ENCODE measurements around the gene COLEC11.
"Not testable (repeated sequence)": the region's sequence is repeated elsewhere in the genome, so short reads cannot be mapped to it uniquely, and the experiment has no call there.

Gene COLEC11

DNA sequence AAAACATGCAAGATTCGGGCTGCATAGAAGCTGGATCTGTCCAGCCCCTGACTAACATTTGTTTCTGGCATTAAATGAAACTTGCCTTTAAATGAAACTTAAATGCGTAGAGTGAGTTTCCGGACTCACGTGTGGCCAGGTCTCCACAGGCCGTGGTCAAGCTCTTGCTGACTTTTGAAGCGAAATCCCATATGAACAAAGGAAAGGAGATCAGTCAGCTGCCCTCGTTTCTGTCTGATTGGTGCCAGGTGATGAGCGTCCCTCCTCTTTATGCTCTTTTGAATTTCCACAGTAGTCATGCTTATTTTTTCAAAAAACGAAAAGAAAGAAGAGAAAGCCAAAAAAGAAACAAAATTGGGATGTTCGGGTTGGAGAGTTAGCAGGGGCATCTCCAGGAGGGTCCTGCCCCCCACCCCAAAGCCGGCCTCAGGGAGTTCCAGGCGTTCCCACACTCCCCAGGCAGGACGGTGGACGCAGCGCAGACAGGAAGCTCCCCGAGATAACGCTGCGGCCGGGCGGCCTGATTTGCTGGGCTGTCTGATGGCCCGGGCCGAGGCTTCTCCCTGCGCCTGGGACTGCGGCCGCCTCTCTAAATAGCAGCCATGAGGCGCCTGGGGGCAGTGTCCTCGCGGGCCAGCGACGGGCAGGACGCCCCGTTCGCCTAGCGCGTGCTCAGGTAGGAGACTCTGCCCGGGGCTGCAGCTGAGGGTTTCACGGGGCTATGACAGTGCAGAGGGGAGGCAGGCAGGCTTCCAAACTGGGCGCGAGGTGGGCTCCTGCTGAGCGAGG lies at the start of gene COLEC11:
Gene COLEC11 (plus strand): TSS at position 620 of the 789 bp plus-strand sequence. CDS start 9,229 bp downstream, outside the sequence.
- DNase-seq, result no peak

DNA sequence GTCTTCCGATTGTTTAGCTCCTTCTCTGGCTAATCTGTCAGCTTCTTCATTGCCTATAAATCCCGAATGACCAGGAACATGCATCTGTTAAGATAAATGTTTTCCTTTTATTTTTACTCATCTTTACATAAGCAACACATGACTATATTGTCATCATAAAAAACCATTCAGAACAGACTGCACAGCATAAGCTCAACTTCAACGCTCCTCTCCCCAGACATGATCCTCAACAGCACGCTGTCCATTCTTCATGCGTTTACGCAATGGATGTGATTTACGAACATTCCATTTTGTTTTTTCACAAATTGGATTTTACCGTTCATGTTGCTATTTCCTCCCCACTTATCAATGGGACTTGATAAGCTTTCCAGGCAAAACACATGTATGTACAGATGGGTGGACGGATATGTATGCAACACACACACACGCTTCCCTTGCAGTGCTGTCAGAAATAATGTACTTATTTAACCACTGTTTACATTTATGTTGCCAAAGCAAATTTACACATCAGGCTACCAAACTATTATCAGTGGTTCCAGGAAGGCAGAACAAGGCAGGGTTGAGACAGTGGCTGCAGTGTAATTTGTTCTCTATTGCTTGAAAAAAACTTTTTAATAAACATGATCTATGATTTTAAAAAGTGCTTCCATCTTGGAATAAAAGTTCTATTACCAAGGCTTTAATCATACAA lies 49.0 kb upstream of the COLEC11 start:
- DNase-seq, result no peak

DNA sequence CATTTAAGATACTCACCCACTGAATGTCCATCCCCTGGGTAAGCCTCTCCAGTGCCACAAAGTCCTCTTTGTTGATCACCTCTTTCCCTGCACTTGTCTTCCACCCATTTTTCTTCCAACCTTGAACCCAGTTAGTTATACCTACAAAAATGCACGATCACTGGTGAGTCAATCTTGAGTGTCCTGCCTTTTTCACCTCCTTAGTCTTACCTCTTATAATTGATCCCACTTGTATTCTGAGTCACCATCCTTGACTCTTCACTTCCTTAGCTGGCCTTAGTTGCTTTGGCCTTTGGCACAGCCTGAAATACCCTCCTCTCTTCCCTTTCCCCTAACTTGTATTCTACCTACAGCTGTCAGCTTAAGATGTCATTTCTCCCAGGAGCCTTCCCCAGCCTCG lies 47.0 kb upstream of the COLEC11 start:
- no peak for DNase-seq

DNA sequence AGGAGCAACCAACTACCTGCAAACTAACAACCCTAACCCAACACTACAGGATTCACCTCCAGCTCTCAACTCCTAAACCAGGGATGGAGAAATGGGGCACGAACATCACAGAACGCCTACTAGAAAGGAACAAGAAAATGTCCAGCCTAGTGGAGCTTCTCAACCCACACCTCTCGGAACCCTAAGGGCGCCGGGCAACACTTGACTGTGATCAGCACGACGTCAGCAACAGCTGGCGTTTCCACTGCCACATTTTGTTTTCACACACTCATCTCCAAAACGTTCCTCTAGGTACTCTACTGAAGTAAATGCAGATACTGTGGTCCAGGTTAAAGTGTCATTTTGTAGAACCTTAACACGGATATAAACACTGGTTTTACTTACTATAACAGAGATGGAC lies 41.0 kb upstream of the COLEC11 start:
- DNase-seq, result no peak

DNA sequence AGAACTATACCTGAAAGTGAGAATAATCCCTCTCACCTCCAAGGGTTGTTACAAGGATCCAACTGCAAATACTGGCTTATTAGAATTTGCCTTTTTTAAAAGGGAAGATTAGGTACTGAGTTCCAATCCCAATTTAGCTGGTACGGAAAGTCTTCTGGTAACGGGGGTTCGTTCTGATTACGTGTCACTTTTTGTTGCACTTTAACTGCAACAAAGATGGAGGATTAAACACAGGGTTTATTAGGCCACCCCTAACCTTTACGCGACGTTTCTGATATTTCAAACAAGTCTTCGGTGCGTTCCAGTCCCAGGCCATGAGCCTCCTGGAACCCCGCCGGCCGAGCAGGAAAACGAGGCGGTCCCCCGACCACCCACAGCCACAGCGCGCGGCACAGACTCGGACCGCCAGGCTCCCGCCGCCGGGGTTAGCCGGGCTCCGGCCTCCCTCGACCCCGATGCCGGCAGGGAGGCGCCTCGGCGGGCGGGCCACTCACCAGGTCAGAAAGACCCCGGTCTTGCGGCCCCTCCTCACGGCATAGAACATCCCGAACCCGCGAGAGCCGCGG lies 37.2 kb upstream of the COLEC11 start:
- no peak for DNase-seq

DNA sequence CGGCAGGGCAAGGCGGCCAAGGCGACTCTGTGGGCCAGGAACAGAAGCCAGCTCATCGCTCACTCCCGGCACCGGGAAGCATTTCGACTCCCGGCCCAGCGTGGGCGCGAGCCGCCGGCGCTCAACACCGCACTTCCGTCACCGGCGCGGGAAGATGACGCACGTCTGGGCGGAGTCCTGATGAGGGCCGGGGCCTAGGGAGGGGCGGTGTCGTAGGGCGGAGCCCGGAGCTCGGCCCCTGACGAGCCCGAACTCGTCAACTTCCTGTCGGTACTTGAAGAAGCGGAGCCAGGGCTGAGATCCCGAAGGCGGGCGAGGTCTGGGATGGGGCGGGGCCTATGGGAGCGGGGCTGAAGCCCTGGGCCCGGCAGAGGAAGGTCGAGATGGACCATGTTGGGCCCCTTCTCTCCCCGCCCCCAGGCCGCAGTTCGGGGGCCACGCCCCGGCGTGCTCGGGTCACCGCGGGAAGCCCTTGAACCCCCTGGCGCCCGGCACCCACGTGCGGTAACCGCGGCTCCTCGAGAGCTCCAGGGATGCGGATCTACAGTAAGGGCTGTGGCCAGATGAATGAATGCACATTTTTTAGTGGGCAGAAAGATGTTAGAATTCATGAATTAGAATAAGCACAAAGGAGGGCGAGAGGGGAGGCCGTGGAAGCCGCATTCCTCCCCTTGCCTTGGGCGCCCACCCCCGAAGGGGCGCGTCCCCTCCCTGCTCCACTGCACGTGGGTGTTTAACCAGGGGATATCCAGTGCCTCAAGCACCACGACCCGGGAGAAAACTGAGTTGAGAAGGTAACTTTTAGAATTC lies 36.5 kb upstream of the COLEC11 start, which contains the start of gene RNASEH1:
Gene RNASEH1 (minus strand): TSS at position 129 of the 810 bp plus-strand sequence. CDS start 73 bp downstream, at position 56.
- DNase-seq, result peak; percentile 91

DNA sequence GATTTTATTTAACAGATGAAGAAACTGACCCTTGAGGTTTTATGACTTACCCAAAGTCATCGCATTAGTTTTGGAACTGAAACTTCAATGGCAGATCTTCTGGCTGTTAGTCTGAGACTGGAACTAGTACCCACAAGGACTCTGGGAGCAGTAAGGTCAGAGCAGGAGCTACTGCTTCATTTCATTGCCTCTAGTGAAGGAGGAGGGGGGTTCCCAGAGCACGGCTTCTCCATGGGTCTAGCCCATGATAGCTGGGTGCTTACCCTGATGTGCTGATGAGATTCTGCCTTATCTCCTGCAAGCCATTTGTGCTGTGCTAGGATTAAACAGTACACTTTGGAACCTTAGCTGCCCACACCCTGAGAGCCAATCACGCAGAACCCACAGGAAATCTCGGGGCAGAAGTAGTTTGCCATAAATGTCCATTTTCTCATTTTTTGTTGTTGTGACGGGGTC lies 31.4 kb upstream of the COLEC11 start:
- no peak for DNase-seq

DNA sequence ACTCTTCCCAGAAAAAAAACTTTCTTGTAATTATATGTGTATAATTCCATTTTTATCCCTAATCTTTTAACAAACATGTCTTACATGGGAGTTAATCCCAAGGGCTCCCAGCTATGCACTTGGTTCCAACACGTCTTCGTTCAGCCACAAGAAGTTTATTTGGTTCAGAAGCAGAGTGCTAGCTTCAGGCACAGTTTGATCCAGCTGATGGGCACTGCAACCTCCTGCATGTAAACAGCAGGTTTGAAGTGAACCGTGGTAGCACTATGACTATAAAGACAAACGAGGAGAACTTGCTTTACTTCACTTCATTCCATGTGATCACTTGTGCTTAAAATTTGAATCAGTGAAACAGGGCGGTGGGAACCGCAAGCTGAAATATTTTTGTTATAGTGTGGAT lies 29.8 kb upstream of the COLEC11 start:
- no peak for DNase-seq

DNA sequence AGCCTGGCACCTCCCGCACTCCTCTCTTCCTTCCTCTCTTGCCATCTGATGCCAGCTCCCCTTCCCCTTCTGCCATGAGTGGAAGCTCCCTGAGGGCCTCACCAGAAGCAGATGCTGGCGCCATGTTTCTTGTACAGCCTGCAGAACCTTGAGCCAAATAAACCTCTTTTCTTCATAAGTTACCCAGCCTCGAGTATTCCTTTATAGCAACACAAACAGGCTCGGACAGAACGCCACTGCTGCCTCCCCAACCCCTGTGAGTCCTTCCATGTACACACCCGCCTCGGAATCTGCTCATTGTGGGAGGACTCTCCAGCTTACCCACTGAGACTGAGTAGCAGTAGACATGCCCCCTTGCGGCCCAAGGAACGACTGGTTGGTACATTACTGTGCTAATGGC lies 28.1 kb upstream of the COLEC11 start:
- DNase-seq, result no peak

DNA sequence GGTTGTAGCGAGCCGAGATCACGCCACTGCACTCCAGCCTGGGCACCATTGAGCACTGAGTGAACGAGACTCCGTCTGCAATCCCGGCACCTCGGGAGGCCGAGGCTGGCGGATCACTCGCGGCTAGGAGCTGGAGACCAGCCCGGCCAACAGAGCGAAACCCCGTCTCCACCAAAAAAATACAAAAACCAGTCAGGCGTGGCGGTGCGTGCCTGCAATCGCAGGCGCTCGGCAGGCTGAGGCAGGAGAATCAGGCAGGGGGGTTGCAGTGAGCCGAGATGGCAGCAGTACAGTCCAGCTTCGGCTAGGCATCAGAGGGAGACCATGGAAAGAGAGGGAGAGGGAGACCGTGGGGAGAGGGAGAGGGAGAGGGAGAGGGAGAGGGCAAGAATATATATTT lies 25.3 kb upstream of the COLEC11 start:
- not testable (repeated sequence) for DNase-seq

DNA sequence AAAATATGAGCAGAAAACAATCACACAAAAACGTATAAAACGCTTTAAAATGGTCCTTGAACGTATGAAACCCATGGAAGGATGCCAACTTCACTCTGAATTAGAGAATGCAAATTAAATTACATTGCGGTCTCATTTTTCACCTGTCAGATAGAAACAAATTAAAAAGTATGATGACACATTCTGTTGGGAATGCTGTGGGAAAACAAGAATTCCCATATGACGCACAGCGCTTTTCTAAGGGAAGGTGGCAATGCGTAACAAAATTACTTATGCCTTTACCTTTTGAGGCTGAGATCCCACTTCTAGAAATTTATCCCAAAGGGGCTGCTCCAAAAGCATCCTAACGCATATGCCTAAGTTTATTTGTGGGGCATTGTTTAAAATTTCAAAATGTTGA lies 23.6 kb upstream of the COLEC11 start:
- DNase-seq, result no peak

DNA sequence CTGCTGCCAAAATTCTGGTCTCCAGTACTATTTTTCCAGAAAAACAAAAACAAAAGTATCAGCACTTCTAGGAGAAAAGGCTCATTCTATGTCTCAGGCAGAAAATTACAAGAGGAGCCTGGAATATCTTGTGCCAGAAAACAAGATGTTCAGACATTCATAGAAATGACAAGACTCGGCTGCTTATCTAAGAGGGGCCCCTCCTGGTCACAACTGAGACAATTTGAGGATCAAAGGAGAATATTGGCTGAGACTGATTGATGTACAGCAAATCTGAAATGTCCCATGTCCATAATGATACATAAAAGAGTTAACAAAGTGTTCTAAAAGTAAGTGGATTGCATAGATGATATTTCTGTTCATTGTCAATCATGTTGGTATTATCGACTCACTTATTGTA lies 22.3 kb upstream of the COLEC11 start:
- DNase-seq, result no peak

DNA sequence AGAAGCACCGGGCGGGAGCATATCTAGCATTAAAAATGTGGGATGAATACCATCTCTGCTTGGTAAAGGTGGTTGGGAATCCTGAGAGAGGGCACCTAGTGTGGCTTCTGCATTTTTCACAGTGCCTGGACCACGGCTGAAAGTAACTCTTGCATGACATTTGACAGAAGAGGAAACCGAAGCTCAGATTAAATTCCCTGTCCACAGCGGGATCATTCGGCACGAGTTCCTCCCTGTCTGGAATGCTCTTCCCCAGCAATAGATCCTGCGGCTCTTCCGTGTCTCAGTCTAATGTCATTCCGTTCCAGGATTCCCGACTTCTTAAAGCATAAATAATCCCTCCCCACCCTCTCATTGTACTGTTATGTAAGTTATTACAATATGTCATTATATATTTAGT lies 20.8 kb upstream of the COLEC11 start:
- no peak for DNase-seq

DNA sequence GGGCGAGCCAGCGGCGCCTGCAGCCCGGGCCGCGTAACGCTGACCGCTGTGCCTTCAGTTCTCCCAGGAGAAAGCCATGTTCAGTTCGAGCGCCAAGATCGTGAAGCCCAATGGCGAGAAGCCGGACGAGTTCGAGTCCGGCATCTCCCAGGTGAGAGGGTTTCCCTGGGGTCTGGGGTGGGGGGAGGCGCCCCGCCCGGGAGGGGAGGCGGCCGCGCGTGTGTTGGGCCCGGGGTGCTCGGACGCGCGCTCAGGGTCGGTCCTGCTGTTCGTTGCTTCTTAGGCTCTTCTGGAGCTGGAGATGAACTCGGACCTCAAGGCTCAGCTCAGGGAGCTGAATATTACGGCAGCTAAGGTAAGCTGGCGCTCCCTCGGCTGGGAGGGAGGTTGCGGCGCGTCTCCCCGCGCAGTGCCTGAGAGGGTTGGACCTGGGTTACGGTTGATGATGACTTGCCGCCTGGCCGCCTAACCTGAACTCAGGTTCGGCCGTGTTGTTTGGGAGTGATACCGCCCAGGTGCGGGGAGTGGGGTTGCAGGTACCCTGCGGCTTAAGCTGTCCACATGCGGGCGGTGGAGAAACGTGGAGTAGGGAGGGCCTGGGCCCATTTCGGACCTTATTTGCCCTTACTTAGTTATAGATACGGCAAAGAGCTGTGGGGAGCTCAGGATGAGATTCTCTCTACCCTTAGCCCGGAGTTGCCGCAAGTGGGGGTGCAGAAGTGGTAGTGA lies 19.2 kb upstream of the COLEC11 start:
- no peak for DNase-seq

DNA sequence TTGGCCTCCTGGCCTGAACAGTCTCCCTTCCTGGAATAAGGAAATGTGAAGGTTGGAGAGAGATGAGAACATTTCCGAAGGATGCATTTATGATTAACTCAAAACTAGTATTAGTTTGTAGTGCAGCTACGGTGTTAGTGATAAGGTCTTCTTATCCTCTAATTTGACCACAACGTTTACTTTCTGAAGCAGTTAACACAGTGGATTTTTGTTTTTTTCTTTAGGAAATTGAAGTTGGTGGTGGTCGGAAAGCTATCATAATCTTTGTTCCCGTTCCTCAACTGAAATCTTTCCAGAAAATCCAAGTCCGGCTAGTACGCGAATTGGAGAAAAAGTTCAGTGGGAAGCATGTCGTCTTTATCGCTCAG lies 18.7 kb upstream of the COLEC11 start:
- DNase-seq, result not testable (repeated sequence)

DNA sequence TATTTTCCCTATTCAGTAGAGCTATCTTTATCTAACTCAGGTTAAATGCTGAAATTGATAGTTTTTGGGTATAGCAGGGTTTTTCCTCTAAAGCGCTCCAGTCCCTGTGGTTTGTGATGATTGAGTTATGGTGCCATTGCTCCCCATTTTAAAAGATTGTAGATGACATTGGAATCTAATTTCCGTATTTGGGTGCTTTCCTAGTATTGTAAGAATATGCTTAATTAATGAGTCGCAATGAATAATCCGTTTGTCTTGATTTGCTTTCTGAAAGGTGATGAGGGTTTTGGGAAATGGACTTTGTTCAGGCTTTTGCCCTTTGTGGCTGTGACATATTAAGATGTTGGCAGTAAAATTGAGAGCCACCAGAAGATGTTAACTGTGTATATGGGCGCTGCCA lies 15.9 kb upstream of the COLEC11 start:
- no peak for DNase-seq

DNA sequence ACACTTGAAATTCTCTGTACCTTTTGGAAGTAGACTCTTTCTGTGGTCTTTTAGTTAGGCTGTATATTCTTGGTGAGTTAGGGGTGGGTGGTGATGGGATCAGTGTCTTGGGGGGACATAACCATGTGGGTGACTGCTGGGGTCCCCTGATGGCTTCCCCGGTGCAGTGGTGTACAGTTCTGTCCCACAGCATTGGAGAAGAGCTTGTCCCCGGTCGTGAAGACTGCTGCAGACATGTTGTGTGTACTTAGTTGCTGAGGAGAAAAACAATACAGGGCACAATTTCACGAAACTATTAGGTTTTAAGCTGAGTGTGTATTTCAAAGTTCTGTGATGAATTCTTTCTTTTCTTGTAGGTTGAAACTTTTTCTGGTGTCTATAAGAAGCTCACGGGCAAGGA lies 14.5 kb upstream of the COLEC11 start:
- DNase-seq, result no peak

DNA sequence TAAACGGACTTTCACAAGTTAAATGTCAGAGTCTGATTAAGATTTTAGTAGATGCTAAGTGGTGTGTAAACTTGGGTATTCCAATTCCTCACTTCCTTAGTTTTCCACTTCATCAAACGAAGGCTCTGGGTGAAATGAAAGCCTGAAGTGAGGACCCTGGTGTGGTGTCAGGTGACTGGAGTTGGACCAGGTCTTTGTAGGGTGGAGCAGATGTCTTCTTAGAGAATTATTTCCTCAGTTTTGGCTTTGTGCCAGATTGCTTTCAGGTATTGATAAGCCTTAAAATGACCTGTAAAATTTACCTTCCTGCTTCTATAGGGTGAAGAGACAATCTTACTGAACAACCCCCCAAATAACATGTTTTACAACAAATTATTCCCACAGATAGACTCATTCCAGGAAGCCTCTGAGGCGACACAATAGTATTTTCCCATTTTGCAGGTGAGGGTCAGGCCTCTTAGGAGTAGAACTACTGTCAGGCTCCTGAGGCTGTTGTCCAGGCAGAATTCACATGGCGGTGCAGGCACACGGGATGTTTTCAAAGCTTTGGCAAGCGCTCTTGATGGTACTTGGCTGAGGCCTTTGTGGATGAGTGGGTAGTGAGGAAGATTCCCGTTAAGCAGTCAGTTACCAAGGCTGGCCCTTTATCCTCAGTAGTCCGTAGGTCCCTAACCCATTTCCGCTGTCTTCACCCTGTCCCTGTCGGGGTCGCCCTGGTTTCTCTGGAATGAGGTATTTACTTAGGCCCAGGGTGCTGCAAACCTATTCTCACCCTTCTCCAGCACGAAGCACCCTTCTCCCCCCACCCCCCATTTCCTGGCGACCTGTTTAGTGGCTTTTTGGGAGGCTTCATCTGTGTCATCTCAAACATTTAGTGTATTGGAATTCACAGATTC lies 13.3 kb upstream of the COLEC11 start:
- DNase-seq, result no peak

DNA sequence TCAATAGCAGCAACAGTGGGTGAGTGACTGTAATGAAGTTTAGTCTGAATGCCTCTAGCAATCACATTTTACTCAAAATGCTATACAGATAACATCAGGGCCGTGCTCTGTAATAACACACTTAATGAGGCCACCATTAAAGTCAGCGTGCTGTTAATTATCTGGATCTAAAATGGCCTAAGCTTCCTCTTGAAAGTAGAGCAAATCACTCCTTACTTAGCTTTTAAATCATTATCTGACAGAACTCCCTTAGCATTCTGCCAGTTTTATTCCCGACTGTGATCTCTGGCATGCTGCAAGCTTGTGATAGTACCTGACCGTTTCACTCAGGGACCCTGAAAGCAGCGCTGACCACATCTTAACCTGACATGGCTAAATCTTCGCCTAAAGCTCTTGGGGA lies 10.8 kb upstream of the COLEC11 start:
- DNase-seq, result no peak

DNA sequence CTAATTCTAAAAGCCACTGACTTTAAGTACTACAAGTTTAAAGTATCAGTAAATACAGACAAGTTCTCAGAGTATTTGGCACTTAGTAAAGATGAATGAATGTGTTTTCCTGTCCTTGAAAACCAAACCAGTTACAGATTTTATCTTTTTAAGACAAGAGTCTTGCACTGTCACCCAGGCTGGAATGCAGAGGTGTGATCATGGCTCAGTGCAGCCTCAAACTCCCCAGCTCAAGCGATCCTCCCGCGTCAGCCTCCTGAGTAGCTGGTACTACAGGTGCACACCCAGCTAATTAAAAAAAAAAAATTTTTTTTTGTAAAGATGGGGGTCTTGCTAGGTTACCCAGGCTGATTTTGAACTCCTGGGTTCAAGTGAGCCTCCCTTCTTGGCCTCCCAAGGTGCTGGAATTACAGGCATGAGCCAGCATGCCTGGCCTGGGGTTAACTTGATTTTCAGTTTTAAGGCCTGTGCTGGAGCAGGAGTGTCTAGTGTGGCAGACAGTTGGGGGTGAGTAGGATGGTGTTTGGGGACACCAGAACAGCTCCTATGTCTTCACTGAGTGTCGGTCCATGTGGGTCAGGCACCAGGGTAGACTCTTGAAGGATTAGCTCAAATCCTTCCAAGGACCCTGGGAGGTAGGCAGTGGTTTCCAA lies 10.2 kb upstream of the COLEC11 start:
- DNase-seq, result no peak
